Right atrium auricular region (tissue), 2 donors: ENCODE measurements around the gene STRN3. TPM values are rescaled to one million over a fixed set of nuclear protein-coding genes. Genes with fewer than 3 reads are reported as not detected.

Experiments
- DNase-seq: peaks from one replicate; pipeline ENCODE4 v3.0.0-alpha.2; 2019; ENCODE audit warnings: low spot score
- H3K27ac ChIP-seq, 2 donors: fragments of 200-600 bp; sonication (generic); 1 replicate in 1 of 2; 2 replicates in 1 of 2; pipeline ENCODE4 v1.5.1; 2016 to 2019
- H3K27me3 ChIP-seq, 2 donors: fragments of 200-600 bp; sonication (generic); one replicate each; pipeline versions ENCODE4 v1.5.1 to v1.6.0; 2017 to 2019
- H3K36me3 ChIP-seq: fragments of 200-600 bp; sonication (generic); one replicate; pipeline ENCODE4 v1.5.1; 2016
- H3K4me1 ChIP-seq, 2 donors: fragments of 200-600 bp; sonication (generic); one replicate each; pipeline versions ENCODE4 v1.5.1 to v1.6.0; 2017 to 2019
- H3K4me3 ChIP-seq, 2 donors: fragments of 200-600 bp; sonication (generic); 1 replicate in 1 of 2; 2 replicates in 1 of 2; pipeline ENCODE4 v1.5.1; 2017 to 2019; ENCODE audit warnings: mild to moderate bottlenecking in 1 of 2, moderate library complexity in 1 of 2
- H3K9me3 ChIP-seq, 2 donors: fragments of 200-600 bp; sonication (generic); one replicate each; pipeline ENCODE4 v1.5.1; 2019
- total RNA-seq, 2 donors: library from RNA; depleted of rRNA; stranded (reverse); fragments of >200 nt; gene quantifications; one replicate each; pipeline ENCODE4 v1.1.0, GENCODE V29; 2016
- TF ChIP-seq, protein P1 (sequence below), 2 donors: fragments of 200-600 bp; sonication (generic); IDR thresholded peaks; one replicate each; pipeline ENCODE4 v1.5.1; 2019; ENCODE audit warnings: antibody characterized with exemption in 2 of 2

STRN3 gene
- total RNA-seq, 2 donors from 2014 or later, result 34.2 to 46.8 TPM

DNA sequence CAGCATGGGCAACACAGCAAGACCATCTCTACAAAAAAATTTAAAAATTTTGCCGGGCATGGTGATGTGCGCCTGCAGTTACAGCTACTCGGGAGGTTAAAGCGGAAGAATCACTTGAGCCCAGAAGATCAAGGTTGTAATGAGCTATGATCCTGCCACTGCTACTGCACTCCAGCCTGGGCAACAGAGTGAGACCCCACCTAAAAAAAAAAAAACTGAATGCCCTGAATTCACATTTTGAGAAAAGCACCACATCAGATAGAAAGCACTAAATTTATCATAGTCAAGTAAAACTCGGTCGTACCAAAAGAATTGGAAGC is 24.9 kb downstream of the STRN3 start:
- Histone ChIP-seq H3K9me3 (peaks cover 0 to 8% of the 10 kb centered on the region in 2 donors), H3K27me3 (no peaks in the 10 kb centered on the region), H3K36me3 (peaks cover 5% of the 10 kb centered on the region), H3K27ac (no peak overlapping the region), H3K4me3 (no peak overlapping the region), H3K4me1 (peaks cover 0 to 7% of the 10 kb centered on the region in 2 donors)
- TF ChIP-seq, protein P1, sequence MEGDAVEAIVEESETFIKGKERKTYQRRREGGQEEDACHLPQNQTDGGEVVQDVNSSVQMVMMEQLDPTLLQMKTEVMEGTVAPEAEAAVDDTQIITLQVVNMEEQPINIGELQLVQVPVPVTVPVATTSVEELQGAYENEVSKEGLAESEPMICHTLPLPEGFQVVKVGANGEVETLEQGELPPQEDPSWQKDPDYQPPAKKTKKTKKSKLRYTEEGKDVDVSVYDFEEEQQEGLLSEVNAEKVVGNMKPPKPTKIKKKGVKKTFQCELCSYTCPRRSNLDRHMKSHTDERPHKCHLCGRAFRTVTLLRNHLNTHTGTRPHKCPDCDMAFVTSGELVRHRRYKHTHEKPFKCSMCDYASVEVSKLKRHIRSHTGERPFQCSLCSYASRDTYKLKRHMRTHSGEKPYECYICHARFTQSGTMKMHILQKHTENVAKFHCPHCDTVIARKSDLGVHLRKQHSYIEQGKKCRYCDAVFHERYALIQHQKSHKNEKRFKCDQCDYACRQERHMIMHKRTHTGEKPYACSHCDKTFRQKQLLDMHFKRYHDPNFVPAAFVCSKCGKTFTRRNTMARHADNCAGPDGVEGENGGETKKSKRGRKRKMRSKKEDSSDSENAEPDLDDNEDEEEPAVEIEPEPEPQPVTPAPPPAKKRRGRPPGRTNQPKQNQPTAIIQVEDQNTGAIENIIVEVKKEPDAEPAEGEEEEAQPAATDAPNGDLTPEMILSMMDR (IDR thresholded peaks at IDR 0.05), result no peak
- DNase-seq, result no peak

DNA sequence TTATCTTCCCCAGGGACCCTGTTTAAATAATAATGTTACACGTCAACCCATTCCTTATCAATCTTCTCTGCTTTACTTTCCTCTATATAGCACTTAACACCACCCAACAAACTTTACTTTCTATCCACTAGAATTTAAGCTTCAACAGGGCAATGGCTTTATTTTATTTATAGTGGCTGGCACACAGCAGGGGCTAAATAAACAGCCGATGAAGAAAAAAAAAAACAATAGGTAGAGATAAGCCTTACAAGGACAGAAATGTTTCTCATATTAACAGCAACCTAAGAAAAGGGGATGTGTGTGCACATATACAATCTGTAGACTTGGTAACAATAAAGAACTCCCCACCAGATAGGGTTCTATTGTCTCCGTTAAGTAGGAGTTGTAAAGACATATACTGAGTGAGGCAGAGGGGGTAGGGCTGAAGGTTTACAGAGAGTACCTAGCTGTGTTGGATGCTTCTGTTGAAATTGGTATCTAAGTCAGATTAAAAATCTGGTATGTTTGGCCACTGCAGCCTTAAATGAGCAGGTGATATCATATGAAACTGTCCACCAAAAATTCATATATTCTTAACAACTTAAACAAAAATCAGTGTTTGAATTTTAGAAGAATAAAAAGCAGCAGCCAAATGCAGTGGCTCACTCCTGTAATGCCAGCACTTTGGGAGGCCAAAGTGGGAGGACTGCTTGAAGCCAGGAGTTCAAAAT is 25.4 kb downstream of the STRN3 start:
- Histone ChIP-seq H3K36me3 (peaks cover 5% of the 10 kb centered on the region), H3K4me1 (peaks cover 0 to 12% of the 10 kb centered on the region in 2 donors), H3K27ac (no peak overlapping the region), H3K27me3 (no peaks in the 10 kb centered on the region), H3K4me3 (no peak overlapping the region), H3K9me3 (peaks cover 0 to 8% of the 10 kb centered on the region in 2 donors)
- no peak for DNase-seq
- TF ChIP-seq, protein P1 (IDR thresholded peaks at IDR 0.05), result no peak

DNA sequence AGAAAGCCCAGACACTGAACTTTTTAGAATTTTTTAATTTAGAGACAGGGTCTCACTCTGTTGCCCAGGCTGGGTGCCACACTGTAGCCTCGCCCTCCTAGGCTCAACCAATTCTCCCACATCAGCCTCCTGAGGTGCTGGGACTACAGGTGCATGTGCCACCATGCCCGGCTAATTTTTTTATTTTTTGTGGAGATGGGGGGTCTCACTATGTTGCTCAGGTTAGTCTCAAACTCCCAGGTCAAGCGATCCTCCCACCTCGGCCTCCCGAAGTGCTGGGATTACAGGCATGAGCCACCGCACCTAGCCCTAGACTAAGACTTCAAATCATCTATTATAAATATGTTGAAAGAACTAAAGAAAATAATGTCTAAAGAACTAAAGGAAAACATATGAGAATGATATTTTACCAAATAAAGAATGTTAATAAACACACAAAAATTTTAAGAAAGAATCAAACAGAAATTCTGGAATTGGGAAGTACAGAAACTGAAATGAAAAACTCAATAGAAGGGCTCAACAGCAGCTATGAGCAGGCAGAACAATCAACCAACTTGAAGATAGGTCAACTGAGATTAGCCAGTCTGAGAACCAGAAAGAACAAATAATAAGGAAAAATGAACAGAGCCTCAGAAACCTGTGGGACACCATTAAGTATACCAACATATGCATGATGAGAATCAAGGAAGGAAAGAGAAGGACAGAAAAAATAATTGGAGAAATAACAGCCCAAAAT is 27.0 kb downstream of the STRN3 start:
- Histone ChIP-seq H3K4me3 (no peak overlapping the region), H3K4me1 (peaks cover 0 to 28% of the 10 kb centered on the region in 2 donors), H3K27ac (no peak overlapping the region), H3K27me3 (no peaks in the 10 kb centered on the region), H3K36me3 (peaks cover 5% of the 10 kb centered on the region), H3K9me3 (peaks cover 0 to 8% of the 10 kb centered on the region in 2 donors)
- TF ChIP-seq, protein P1 (IDR thresholded peaks at IDR 0.05), result no peak
- DNase-seq, result no peak

DNA sequence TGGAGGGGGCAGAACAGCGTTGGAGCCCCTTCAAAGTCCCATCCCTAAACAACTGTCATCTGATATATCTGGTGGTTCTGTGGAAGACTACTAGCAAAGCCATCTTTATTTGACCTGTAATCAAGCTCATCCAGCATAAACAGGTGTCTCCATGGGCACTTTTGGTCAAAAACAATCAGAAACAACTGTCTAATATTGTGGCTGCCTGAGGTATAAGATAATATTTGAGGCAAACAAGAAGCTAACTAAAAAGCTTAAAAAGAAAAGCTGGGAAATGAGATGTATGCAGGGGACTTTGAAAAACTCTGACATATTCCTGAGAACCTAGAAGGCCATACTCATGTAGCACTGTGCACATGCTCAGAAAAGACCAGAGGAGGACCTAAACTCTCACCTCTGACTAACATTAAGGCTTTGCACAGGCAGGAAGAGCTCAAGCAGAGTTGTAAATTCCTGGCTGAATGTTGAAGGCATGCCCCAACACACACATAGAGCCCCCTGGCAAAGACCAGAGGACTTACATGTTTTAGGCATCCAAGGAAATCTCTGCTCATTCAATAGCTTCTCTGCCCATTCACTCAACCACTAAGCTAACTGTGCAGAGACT is 28.0 kb downstream of the STRN3 start:
- DNase-seq, result no peak
- Histone ChIP-seq H3K4me1 (peaks cover 0 to 32% of the 10 kb centered on the region in 2 donors), H3K27me3 (no peaks in the 10 kb centered on the region)

DNA sequence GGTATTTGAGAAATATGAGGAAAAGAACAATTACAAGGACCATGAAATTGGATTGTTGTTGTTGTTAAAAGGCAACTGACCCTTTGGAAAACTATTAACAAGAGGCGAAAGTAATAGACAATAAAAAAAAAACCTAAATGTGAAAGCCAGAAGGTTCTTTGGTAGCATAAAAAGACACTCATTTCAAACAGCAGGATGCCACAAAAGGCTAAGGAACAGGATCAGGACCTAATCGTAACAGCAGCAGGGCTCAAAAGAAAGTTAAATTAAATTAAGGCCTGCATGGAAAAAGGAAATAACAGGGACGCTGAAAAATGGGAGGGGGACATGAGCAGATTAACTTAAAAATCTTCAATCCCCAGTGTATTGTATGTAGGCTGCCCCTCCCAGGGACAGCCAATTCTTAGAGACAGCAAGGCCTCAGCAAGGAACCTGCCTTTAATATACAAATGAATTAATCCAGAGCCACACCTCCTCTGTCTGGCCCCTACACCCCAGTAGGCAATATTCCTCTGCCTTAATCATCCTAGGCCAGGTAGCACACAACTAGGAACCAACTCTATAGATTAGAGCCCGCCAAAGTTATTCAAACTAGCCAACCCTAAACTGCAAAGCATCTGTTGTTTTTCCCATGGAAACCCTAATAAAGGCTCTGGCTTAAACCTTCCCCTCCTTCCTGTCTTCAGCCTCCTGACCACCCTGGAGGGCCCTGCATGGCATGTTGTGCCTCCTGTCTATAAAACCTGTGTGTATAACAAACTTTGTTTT is 29.1 kb downstream of the STRN3 start:
- Histone ChIP-seq H3K27ac (no peak overlapping the region), H3K36me3 (peaks cover 5% of the 10 kb centered on the region), H3K4me3 (no peak overlapping the region), H3K4me1 (peaks cover 0 to 32% of the 10 kb centered on the region in 2 donors), H3K27me3 (no peaks in the 10 kb centered on the region), H3K9me3 (peaks cover 0 to 8% of the 10 kb centered on the region in 2 donors)
- DNase-seq, result no peak
- TF ChIP-seq, protein P1 (IDR thresholded peaks at IDR 0.05), result no peak

More for the DNA sequence above, 28.0 kb downstream of the STRN3 start:
- Histone ChIP-seq H3K36me3 (peaks cover 5% of the 10 kb centered on the region), H3K9me3 (peaks cover 0 to 8% of the 10 kb centered on the region in 2 donors), H3K27ac (no peak overlapping the region), H3K4me3 (no peak overlapping the region)
- TF ChIP-seq, protein P1 (IDR thresholded peaks at IDR 0.05), result no peak
